Measurements from ENCODE around the gene TICRR. TPM values are rescaled to one million over a fixed set of nuclear protein-coding genes. Genes with fewer than 3 reads are reported as not detected.

TICRR gene
- total RNA-seq, 4 donors from 2014 or later, result under 0.01 to 0.29 (median 0.06) TPM; not detected in 1

GRCh38 chr15:89623165-89623564, 47.9 kb downstream of the TICRR start:
- Histone ChIP-seq H3K9me3 (no peaks in the 10 kb centered on the region), H3K27me3 (no peaks in the 10 kb centered on the region), H3K36me3 (peaks cover 6 to 33% (median 20%) of the 10 kb centered on the region in 4 donors), H3K4me3 (no peak overlapping the region), H3K27ac (replicated peaks in 1 of 4) (no peak overlapping the region), H3K4me1 (peaks cover 0 to 6% (median 0%) of the 10 kb centered on the region in 4 donors)
- no peak for TF ChIP-seq POLR2AphosphoS5 (IDR thresholded peaks at IDR 0.05)
- TF ChIP-seq POLR2A (IDR thresholded peaks at IDR 0.05; ENCODE audit: low read depth), result no peak
- TF ChIP-seq EP300 (IDR thresholded peaks at IDR 0.05), result no peak
- TF ChIP-seq CTCF (IDR thresholded peaks at IDR 0.05), result no peak
- DNase-seq (ENCODE audit: extremely low spot score), result no peak
- WGBS, result 64% methylated on average over 1 of the region's 1 CpG
- intact Hi-C loops (cut with DNase I), result no loop called here

- H3K4me3 ChIP-seq, result no peak overlapping the region
- no peaks in the 10 kb centered on the region for H3K9me3 ChIP-seq
- H3K27me3 ChIP-seq, result no peaks in the 10 kb centered on the region
- intact Hi-C loops (cut with DNase I), result no loop called here
- no peak overlapping the region for H3K27ac ChIP-seq (replicated peaks in 1 of 4)
- DNase-seq (ENCODE audit: extremely low spot score), result no peak
- H3K4me1 ChIP-seq, result peaks cover 0 to 6% (median 0%) of the 10 kb centered on the region in 4 donors
- H3K36me3 ChIP-seq, result peaks cover 22 to 59% (median 43%) of the 10 kb centered on the region in 4 donors
- whole genome bisulfite sequencing, result 96% methylated on average over 5 of the region's 9 CpGs
- TF ChIP-seq EP300 (IDR thresholded peaks at IDR 0.05) (no peak), POLR2AphosphoS5 (IDR thresholded peaks at IDR 0.05) (no peak), POLR2A (IDR thresholded peaks at IDR 0.05; ENCODE audit: low read depth) (no peak), CTCF (IDR thresholded peaks at IDR 0.05) (no peak)
Observed at GRCh38 chr15:89625716-89626115, 50.4 kb downstream of the TICRR start.

GRCh38 chr15:89627256-89627970, 52.1 kb downstream of the TICRR start:
- Histone ChIP-seq H3K27ac (replicated peaks in 1 of 4) (no peak overlapping the region), H3K4me3 (no peak overlapping the region), H3K4me1 (peaks cover 0 to 6% (median 0%) of the 10 kb centered on the region in 4 donors), H3K9me3 (no peaks in the 10 kb centered on the region), H3K27me3 (no peaks in the 10 kb centered on the region), H3K36me3 (peaks cover 39 to 76% (median 58%) of the 10 kb centered on the region in 4 donors)
- peak; percentile 74 for DNase-seq (ENCODE audit: extremely low spot score)
- WGBS, result 93% methylated on average over 5 of the region's 8 CpGs
- intact Hi-C loops (cut with DNase I), result no loop called here
- TF ChIP-seq POLR2AphosphoS5 (IDR thresholded peaks at IDR 0.05) (no peak), CTCF (IDR thresholded peaks at IDR 0.05) (no peak), EP300 (IDR thresholded peaks at IDR 0.05) (no peak), POLR2A (IDR thresholded peaks at IDR 0.05; ENCODE audit: low read depth) (no peak)

- no peaks in the 10 kb centered on the region for H3K4me1 ChIP-seq
- no peaks in the 10 kb centered on the region for H3K27me3 ChIP-seq
- 83% methylated on average over 8 of the region's 21 CpGs for WGBS
- H3K9me3 ChIP-seq, result no peaks in the 10 kb centered on the region
- peak; percentile 82 for DNase-seq (ENCODE audit: extremely low spot score)
- H3K27ac ChIP-seq (replicated peaks in 1 of 4), result no peak overlapping the region
- intact Hi-C loops (cut with DNase I), result no loop called here
- H3K36me3 ChIP-seq, result peaks cover 48 to 85% (median 67%) of the 10 kb centered on the region in 4 donors
- TF ChIP-seq EP300 (IDR thresholded peaks at IDR 0.05) (no peak), POLR2A (IDR thresholded peaks at IDR 0.05; ENCODE audit: low read depth) (no peak), POLR2AphosphoS5 (IDR thresholded peaks at IDR 0.05) (no peak), CTCF (IDR thresholded peaks at IDR 0.05) (no peak)
- H3K4me3 ChIP-seq, result no peak overlapping the region
Observed at GRCh38 chr15:89628301-89628700, 53.0 kb downstream of the TICRR start.

All from esophagus muscularis mucosa (tissue), 4 donors.